Mesenteric fat pad (tissue), 1 donor: Measurements from ENCODE around the gene SNAI3. TPM values are rescaled to one million over a fixed set of nuclear protein-coding genes. Genes with fewer than 3 reads are reported as not detected.
"Not testable (repeated sequence)": the region's sequence is repeated elsewhere in the genome, so short reads cannot be mapped to it uniquely, and the experiment has no call there.

ENCODE experiments used
- DNase-seq: peaks from one replicate; pipeline ENCODE4 v3.0.0-alpha.2; 2020; ENCODE audit warnings: low spot score
- total RNA-seq: library from RNA; stranded (reverse); fragmentation: NEBNext Ultra II Directional; extraction: Animal tissue kit (Norgen Biotek cat#: 25700); gene quantifications from one replicate; pipeline ENCODE4 v1.2.1, GENCODE V29; 2021
- donor health status: DM: yes; HTN: yes; CAD: no.

Gene SNAI3
- total RNA-seq, 1 donor from 2014 or later: 1.2 TPM

GRCh38 chr16:88671806-88672205 lies 14.5 kb downstream of the SNAI3 start:
- DNase-seq: no peak

GRCh38 chr16:88669980-88670379 lies 16.3 kb downstream of the SNAI3 start:
- no peak for DNase-seq

GRCh38 chr16:88669493-88669892 lies 16.8 kb downstream of the SNAI3 start:
- not testable (repeated sequence) for DNase-seq

- DNase-seq: no peak
These were observed 18.8 kb downstream of the SNAI3 start for GRCh38 chr16:88667461-88667860.

- no peak for DNase-seq
These were observed 20.7 kb downstream of the SNAI3 start for GRCh38 chr16:88665570-88665969.

GRCh38 chr16:88665148-88665547 lies 21.2 kb downstream of the SNAI3 start:
- no peak for DNase-seq

- DNase-seq: peak; percentile 99
These were observed 23.3 kb downstream of the SNAI3 start, which contains the start of gene MVD for GRCh38 chr16:88662843-88663606. Gene MVD, minus strand, starts transcription at chr16:88663091. Its CDS starts 11 bp downstream, at chr16:88663080.

- no peak for DNase-seq
These were observed 24.0 kb downstream of the SNAI3 start for GRCh38 chr16:88662222-88662842.

GRCh38 chr16:88661468-88661867 lies 24.8 kb downstream of the SNAI3 start:
- no peak for DNase-seq

- DNase-seq: no peak
These were observed 27.1 kb downstream of the SNAI3 start for GRCh38 chr16:88659160-88659559.

- DNase-seq: no peak
These were observed 27.6 kb downstream of the SNAI3 start for GRCh38 chr16:88658714-88659113.

GRCh38 chr16:88657371-88657770 lies 28.9 kb downstream of the SNAI3 start:
- no peak for DNase-seq

GRCh38 chr16:88656291-88656980 lies 29.9 kb downstream of the SNAI3 start:
- DNase-seq: no peak

- DNase-seq: no peak
These were observed 30.5 kb downstream of the SNAI3 start for GRCh38 chr16:88655733-88656281.

GRCh38 chr16:88655053-88655732 lies 31.1 kb downstream of the SNAI3 start:
- no peak for DNase-seq

- no peak for DNase-seq
These were observed 31.8 kb downstream of the SNAI3 start for GRCh38 chr16:88654363-88655052.

GRCh38 chr16:88653596-88654362 lies 32.5 kb downstream of the SNAI3 start:
- no peak for DNase-seq

- DNase-seq: no peak
These were observed 33.2 kb downstream of the SNAI3 start for GRCh38 chr16:88653101-88653500.

GRCh38 chr16:88652762-88653063 lies 33.6 kb downstream of the SNAI3 start:
- no peak for DNase-seq
